ENCODE results near the gene FAP.

DNA sequence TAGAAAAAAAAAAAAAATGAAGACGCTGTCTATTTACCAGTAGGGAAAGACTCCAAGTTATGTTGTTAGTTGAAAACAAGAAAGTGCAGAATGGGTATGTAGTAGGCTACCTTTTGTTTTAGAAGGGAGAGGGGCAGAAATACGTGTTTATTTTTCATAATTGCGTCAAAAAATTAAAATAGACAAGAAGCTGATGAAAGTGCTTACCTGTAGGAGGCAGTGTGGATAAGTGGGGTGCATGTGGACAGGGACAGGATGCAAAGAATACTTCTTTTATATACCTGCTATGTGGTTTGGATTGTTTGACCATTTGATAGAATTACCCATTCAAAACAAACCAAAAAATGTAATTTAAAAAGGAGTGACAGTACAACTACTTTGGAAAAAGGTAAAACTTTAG lies 88.2 kb downstream of the FAP start:
- TF ChIP-seq, protein P1, sequence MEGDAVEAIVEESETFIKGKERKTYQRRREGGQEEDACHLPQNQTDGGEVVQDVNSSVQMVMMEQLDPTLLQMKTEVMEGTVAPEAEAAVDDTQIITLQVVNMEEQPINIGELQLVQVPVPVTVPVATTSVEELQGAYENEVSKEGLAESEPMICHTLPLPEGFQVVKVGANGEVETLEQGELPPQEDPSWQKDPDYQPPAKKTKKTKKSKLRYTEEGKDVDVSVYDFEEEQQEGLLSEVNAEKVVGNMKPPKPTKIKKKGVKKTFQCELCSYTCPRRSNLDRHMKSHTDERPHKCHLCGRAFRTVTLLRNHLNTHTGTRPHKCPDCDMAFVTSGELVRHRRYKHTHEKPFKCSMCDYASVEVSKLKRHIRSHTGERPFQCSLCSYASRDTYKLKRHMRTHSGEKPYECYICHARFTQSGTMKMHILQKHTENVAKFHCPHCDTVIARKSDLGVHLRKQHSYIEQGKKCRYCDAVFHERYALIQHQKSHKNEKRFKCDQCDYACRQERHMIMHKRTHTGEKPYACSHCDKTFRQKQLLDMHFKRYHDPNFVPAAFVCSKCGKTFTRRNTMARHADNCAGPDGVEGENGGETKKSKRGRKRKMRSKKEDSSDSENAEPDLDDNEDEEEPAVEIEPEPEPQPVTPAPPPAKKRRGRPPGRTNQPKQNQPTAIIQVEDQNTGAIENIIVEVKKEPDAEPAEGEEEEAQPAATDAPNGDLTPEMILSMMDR (IDR thresholded peaks at IDR 0.05) = no peak
- TF ChIP-seq POLR2A (IDR thresholded peaks at IDR 0.05) = no peak
